Kidney (tissue), 14 donors: ENCODE results near the gene CA12. TPM values are rescaled to one million over a fixed set of nuclear protein-coding genes. Genes with fewer than 3 reads are reported as not detected.

Source experiments
- DNase-seq, 5 donors: peaks; one replicate each; pipeline ENCODE4 v3.0.0-alpha.2; 2013 to 2020
- FAIRE-seq: peaks from 2 replicates; lab custom pipeline; 2012; peaks lifted over from hg19 to GRCh38; lab: Jason Lieb, UNC
- H3K27ac ChIP-seq, 2 donors: one replicate each; pipeline ENCODE4 v1.7.0; 2013; ENCODE audit warnings: low read depth in 2 of 2, low read length in 2 of 2, inconsistent platforms in 1 of 2
- H3K27me3 ChIP-seq: one replicate; pipeline ENCODE4 v1.7.1; 2013; ENCODE audit warnings: low read length, inconsistent platforms; ENCODE audit not compliant: control insufficient read depth, insufficient read depth
- H3K36me3 ChIP-seq, 3 donors: one replicate each; pipeline versions ENCODE4 v1.7.0 to v1.7.1; 2013; ENCODE audit warnings: low read length in 3 of 3, control low read depth in 1 of 3, inconsistent platforms in 1 of 3; ENCODE audit not compliant: insufficient read depth in 3 of 3, control insufficient read depth in 2 of 3
- H3K4me1 ChIP-seq, 3 donors: one replicate each; pipeline versions ENCODE4 v1.7.0 to v1.7.1; 2013; ENCODE audit warnings: low read length in 3 of 3, inconsistent platforms in 1 of 3, low read depth in 1 of 3; ENCODE audit not compliant: control insufficient read depth in 2 of 3, insufficient read depth in 2 of 3
- H3K4me3 ChIP-seq, 3 donors: one replicate each; pipeline versions ENCODE4 v1.7.0 to v1.8.1; 2013; ENCODE audit warnings: low read length in 3 of 3, control low read depth in 1 of 3, inconsistent platforms in 1 of 3
- H3K9ac ChIP-seq, 3 donors: one replicate each; pipeline versions ENCODE4 v1.7.0 to v1.7.1; 2013; ENCODE audit warnings: low read length in 3 of 3, control low read depth in 1 of 3, inconsistent platforms in 1 of 3
- H3K9me3 ChIP-seq, 3 donors: one replicate each; pipeline versions ENCODE4 v1.7.0 to v1.7.1; 2013; ENCODE audit warnings: low read length in 3 of 3, control low read depth in 1 of 3, inconsistent platforms in 1 of 3; ENCODE audit not compliant: control insufficient read depth in 2 of 3, insufficient read depth in 1 of 3
- intact Hi-C: fragments of 100-400 bp; cut with DNase I; formaldehyde crosslinking; loops from one replicate; pipeline ENCODE4 v1.11.1; 2022
- polyA plus RNA-seq: library from polyadenylated mRNA; stranded (reverse); fragments of 350-450 nt; fragmentation: Illumina TruSeq; extraction: RNeasy Lipid Tissue Mini Kit (QIAGEN cat#74804); gene quantifications from one replicate; pipeline ENCODE4 v1.2.3, GENCODE V29; 2014; ENCODE audit warnings: low read depth, low replicate concordance; ENCODE audit not compliant: insufficient read depth
- total RNA-seq: library from RNA; stranded (reverse); fragmentation: NEBNext Ultra II Directional; extraction: Animal tissue kit (Norgen Biotek cat#: 25700); gene quantifications from one replicate; pipeline ENCODE4 v1.2.1, GENCODE V29; 2021
- TF ChIP-seq, protein P1 (sequence below): IDR thresholded peaks from 3 replicates; pipeline ENCODE4 v1.5.1; 2012; ENCODE audit warnings: mild to moderate bottlenecking, moderate library complexity, borderline replicate concordance; ENCODE audit not compliant: insufficient read depth; ENCODE audit errors: extremely low read depth
- donor health status: control.
- donor health status: control.
- donor health status: control.
- donor health status: control.
- donor health status: control.
- donor health status: DM: yes; HTN: yes; CAD: no.
- donor health status: Normal renal cell carcinoma (clear cell type).

The CA12 gene
- total and polyA plus RNA-seq, 2 donors from 2014 or later, result 237 to 242 TPM

DNA sequence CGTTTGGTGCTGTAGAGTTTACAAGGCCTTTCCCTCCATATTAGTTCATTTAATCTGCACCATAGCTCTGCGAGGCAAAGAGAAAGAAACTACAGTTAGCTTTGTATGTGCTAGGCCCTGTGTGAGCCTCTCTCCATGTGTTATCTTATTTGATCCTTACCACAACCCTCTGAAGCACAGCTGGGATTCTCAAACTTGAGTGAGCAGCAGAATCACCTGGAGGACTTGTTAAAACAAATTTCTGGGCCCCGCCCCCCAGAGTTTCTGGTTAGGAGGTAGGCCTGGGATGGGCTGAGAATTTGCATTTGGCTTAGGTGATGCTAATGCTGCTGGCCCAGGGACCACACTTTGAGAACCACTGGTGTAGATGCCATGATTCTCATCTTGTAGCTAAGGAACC lies 12.3 kb downstream of the CA12 start:
- FAIRE-seq (no peak), DNase-seq (no peak)
- Histone ChIP-seq H3K4me3 (no peak overlapping the region), H3K4me1 (peaks cover 0 to 49% (median 34%) of the 10 kb centered on the region in 3 donors), H3K9ac (no peak overlapping the region), H3K36me3 (peaks cover 0 to 24% (median 0%) of the 10 kb centered on the region in 3 donors), H3K27ac (peak overlapping the region in 1 of 2 donors; percentile 23), H3K9me3 (no peaks in the 10 kb centered on the region), H3K27me3 (no peaks in the 10 kb centered on the region)
- TF ChIP-seq, protein P1, sequence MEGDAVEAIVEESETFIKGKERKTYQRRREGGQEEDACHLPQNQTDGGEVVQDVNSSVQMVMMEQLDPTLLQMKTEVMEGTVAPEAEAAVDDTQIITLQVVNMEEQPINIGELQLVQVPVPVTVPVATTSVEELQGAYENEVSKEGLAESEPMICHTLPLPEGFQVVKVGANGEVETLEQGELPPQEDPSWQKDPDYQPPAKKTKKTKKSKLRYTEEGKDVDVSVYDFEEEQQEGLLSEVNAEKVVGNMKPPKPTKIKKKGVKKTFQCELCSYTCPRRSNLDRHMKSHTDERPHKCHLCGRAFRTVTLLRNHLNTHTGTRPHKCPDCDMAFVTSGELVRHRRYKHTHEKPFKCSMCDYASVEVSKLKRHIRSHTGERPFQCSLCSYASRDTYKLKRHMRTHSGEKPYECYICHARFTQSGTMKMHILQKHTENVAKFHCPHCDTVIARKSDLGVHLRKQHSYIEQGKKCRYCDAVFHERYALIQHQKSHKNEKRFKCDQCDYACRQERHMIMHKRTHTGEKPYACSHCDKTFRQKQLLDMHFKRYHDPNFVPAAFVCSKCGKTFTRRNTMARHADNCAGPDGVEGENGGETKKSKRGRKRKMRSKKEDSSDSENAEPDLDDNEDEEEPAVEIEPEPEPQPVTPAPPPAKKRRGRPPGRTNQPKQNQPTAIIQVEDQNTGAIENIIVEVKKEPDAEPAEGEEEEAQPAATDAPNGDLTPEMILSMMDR, result no peak
- intact Hi-C loops, result no loop called here

GRCh38 chr15:63368503-63368902 lies 13.1 kb downstream of the CA12 start:
- Histone ChIP-seq H3K4me1 (peaks cover 0 to 44% (median 27%) of the 10 kb centered on the region in 3 donors), H3K36me3 (peaks cover 0 to 16% (median 0%) of the 10 kb centered on the region in 3 donors), H3K27ac (peak overlapping the region; percentile 78 to 79), H3K9ac (peak overlapping the region in 1 of 3 donors; percentile 59), H3K27me3 (no peaks in the 10 kb centered on the region), H3K9me3 (no peaks in the 10 kb centered on the region), H3K4me3 (no peak overlapping the region)
- DNase-seq, result no peak
- TF ChIP-seq, protein P1, result no peak
- FAIRE-seq, result no peak
- intact Hi-C loops, result no loop called here

GRCh38 chr15:63367900-63368299 lies 13.7 kb downstream of the CA12 start:
- no peaks in the 10 kb centered on the region for H3K27me3 ChIP-seq
- peaks cover 0 to 17% (median 0%) of the 10 kb centered on the region in 3 donors for H3K36me3 ChIP-seq
- peak overlapping the region; percentile 78 to 79 for H3K27ac ChIP-seq
- H3K9me3 ChIP-seq, result no peaks in the 10 kb centered on the region
- TF ChIP-seq, protein P1, result no peak
- H3K9ac ChIP-seq, result peak overlapping the region in 1 of 3 donors; percentile 59
- peaks cover 0 to 47% (median 27%) of the 10 kb centered on the region in 3 donors for H3K4me1 ChIP-seq
- peak overlapping the region in 1 of 3 donors; percentile 1 for H3K4me3 ChIP-seq
- no peak for DNase-seq
- no peak for FAIRE-seq
- intact Hi-C loops, result no loop called here

DNA sequence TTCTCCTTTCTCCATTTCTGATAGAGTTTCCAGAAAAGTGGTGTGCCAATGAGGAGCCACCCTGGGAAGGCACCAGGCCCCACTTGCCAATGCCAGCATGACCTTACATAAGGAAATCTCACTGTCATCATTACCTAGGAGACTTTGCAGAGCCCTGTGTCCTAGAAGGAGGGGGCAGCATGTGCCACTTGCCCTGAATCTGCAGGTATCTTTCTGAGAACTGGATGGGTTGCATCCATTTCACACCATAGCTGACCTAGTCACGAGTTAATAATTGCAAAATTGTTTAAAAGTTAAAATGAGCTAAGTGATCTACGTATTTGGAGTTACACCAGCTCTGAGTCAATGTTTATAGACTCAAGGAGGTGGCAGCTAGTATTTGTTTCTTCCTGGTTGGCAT lies 14.3 kb downstream of the CA12 start:
- Histone ChIP-seq H3K36me3 (peaks cover 0 to 17% (median 0%) of the 10 kb centered on the region in 3 donors), H3K9ac (no peak overlapping the region), H3K4me3 (no peak overlapping the region), H3K4me1 (peaks cover 0 to 48% (median 22%) of the 10 kb centered on the region in 3 donors), H3K27me3 (no peaks in the 10 kb centered on the region), H3K9me3 (no peaks in the 10 kb centered on the region), H3K27ac (peak overlapping the region; percentile 78 to 79)
- intact Hi-C loops, result no loop called here
- no peak for DNase-seq
- no peak for FAIRE-seq
- TF ChIP-seq, protein P1, result no peak
